Measurements from ENCODE around the gene FAM234B. TPM values are rescaled to one million over a fixed set of nuclear protein-coding genes. Genes with fewer than 3 reads are reported as not detected.
"Not testable (repeated sequence)": the region's sequence is repeated elsewhere in the genome, so short reads cannot be mapped to it uniquely, and the experiment has no call there.

FAM234B gene
- total RNA-seq, 3 donors from 2014 or later = 8.0 to 8.7 (median 8.4) TPM

DNA sequence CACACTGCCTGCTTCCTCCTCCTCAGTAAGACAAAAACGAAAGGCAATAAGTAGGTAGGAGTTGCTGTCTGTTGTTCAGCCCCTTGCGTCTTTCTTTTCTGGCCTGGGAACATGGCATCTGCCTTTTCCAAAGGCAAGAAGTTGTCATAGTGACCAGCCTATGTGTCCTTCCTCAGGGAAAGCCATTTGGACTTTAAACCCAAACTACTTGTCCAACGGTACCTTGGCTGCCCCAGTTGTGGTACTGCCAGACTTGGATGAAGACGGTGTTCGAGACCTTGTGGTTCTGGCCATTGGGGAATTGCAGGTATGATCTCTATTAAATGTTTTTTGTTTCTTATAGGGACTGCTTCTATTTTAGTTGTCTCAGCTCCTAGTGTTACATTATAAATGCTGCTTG, 18.5 kb downstream of the FAM234B start:
- H3K27me3 Mint-ChIP-seq (ENCODE audit: low read depth) = no peaks in the 10 kb centered on the region
- H3K4me1 Mint-ChIP-seq (ENCODE audit: low read depth) = no peaks in the 10 kb centered on the region
- peaks cover 30% of the 10 kb centered on the region for H3K36me3 Mint-ChIP-seq (ENCODE audit: insufficient read depth)
- no peaks in the 10 kb centered on the region for H3K9me3 Mint-ChIP-seq
- ATAC-seq = no peak
- no peak overlapping the region for H3K4me3 Mint-ChIP-seq
- DNase-seq = no peak

DNA sequence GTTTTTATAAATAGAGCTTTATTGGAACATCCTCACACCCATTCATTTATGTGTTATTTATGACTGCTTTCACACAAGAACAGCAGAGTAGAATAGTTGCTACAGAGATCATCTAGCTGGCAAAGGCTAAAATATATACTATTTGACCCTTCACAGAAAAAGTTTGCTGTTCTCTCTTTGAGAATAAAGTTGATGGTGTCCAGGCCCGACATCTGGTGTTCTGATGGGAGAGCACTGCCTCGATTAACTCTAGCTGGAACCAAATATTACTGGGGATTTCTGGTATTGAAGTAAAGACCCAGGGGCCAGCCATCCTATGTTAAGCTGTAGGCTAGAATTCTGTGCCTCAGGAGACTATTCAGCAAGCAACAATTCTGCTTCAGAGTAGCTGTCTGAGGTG, 21.8 kb downstream of the FAM234B start:
- no peaks in the 10 kb centered on the region for H3K4me1 Mint-ChIP-seq (ENCODE audit: low read depth)
- DNase-seq (no peak), ATAC-seq (no peak)
- H3K36me3 Mint-ChIP-seq (ENCODE audit: insufficient read depth) = peaks cover 27% of the 10 kb centered on the region
- no peaks in the 10 kb centered on the region for H3K27me3 Mint-ChIP-seq (ENCODE audit: low read depth)
- H3K9me3 Mint-ChIP-seq = no peaks in the 10 kb centered on the region
- no peak overlapping the region for H3K4me3 Mint-ChIP-seq

DNA sequence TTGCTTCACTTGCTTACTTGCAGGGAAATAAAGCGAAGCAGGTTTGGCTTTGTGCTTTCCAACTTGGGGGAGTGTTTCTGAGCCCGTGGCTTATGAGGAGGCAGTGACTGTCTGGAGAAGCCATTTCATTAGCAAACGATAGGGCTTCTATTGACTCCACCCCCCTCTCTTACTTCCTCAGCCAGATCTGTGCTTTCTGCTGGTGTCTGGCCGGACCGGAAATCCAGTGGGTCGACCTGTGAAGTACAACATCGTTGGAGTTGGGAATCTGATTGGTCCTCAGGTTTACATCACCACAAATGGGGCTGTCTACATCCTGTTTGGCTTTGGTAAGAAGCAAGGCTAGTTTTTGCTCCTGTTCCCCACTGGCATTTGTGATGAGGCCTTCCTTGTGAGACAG, 22.3 kb downstream of the FAM234B start:
- Mint-ChIP-seq H3K4me1 (ENCODE audit: low read depth) (no peaks in the 10 kb centered on the region), H3K4me3 (no peak overlapping the region), H3K27me3 (ENCODE audit: low read depth) (no peaks in the 10 kb centered on the region), H3K36me3 (ENCODE audit: insufficient read depth) (peaks cover 27% of the 10 kb centered on the region), H3K9me3 (no peaks in the 10 kb centered on the region)
- DNase-seq = no peak
- ATAC-seq = no peak

DNA sequence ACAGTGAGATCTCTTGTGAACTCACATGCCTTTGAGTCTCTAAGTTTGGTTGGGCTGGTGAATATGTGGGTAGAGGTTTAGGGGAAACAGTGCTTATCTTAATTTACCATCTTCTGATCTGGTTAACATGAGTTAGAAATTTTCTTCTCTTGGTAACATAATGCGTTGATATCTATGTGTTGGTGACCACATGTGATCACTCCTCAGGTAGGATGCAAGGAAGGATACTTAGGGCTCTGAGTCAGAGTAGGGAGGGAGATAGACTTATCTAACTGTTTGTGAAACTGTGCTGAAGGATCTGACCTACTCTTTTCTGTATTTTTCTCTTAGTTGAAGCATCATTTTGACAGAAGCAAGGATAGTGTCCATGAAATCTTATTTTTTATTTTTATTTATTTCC, 23.1 kb downstream of the FAM234B start:
- DNase-seq (no peak), ATAC-seq (peak in 1 of 2 donors; percentile 37)
- no peaks in the 10 kb centered on the region for H3K4me1 Mint-ChIP-seq (ENCODE audit: low read depth)
- no peaks in the 10 kb centered on the region for H3K27me3 Mint-ChIP-seq (ENCODE audit: low read depth)
- no peak overlapping the region for H3K4me3 Mint-ChIP-seq
- no peaks in the 10 kb centered on the region for H3K9me3 Mint-ChIP-seq
- H3K36me3 Mint-ChIP-seq (ENCODE audit: insufficient read depth) = peaks cover 23% of the 10 kb centered on the region

DNA sequence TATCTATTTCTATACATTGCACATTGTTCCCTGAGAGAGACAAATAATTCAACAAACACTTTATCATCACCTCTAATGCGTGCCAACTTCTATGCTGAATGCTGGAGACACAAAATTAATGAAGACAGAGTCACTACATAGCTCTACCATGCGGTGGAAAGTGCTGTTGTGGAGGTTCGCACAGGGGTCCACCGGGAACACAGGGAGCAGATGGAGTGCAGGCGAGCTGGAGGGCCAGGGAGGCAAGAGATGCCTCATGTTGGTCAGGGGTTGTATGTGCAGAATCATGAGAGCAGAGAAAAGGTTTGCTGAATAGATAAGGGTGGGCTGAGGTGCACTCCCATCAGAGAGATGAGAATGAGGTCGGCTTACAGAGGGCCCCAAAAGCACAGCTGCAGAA, 25.2 kb downstream of the FAM234B start:
- DNase-seq (no peak), ATAC-seq (no peak)
- Mint-ChIP-seq H3K27me3 (ENCODE audit: low read depth) (no peaks in the 10 kb centered on the region), H3K4me1 (ENCODE audit: low read depth) (no peaks in the 10 kb centered on the region), H3K4me3 (no peak overlapping the region), H3K36me3 (ENCODE audit: insufficient read depth) (peaks cover 34% of the 10 kb centered on the region), H3K9me3 (no peaks in the 10 kb centered on the region)

DNA sequence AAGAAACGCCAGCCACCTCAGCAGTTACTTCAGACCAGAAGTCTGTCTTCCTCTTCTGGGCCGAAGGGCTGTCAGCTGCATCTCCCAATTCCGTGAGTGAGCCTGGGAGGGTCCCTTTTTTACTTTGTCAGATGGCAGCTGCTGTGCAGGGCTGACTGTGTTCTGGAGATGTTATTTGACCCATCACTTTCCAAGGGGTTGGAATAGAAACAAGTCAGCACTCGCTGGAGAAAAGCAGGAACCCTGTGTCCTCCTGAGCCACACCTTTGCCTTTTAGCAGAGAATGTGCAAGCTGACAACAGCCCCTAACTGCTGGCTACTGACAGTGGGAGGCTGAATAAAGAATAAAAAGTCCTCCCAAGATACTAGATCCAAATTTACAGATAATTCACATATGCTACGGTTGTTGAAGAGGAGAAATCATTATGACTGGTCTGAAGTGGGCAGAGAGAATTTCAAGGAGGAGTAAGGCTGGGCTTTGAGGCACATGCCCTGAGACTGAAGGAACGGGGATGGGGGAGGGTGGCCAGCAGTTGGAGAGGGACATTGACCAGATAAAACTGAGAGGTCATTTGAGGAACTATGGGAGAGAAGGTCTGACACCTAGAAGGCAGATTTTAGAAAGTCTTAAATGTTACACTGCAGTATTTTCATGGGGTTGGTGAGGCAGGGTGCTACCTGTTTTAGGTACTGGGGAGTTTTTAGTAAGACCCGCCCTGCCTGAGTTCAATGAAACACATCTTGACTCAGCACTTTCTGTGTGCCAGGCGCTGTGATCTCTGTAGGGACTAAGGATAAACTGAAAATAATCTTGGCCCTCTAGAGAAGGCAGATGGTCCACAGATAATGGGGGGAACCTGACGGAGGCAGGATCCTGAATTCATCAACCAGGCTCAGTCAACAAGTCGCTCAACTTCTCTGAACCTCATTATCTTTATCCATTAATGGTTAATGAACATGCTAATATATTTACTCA, 27.4 kb downstream of the FAM234B start:
- ATAC-seq (no peak), DNase-seq (no peak)
- Mint-ChIP-seq H3K4me1 (ENCODE audit: low read depth) (no peaks in the 10 kb centered on the region), H3K9me3 (no peaks in the 10 kb centered on the region), H3K36me3 (ENCODE audit: insufficient read depth) (peaks cover 39% of the 10 kb centered on the region), H3K27me3 (ENCODE audit: low read depth) (no peaks in the 10 kb centered on the region), H3K4me3 (no peak overlapping the region)

DNA sequence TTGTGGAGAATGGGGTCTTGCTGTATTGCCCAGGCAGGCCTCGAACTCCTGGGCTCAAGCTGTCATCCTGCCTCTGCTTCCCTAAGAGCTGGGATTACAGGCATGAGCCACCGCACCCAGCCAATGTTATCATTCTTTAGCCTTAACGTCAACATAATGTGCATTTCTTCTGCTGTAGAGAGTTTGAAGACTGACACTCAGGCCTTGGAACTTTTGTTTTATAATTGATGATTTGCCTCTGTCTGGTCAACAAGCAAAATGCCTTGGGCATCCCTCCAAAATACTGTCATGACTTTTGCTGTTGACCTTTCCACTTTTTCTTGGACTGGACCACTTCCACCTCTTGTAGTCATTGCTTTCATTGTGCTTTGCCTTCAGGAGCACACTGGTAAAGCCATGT, 29.0 kb downstream of the FAM234B start:
- Mint-ChIP-seq H3K36me3 (ENCODE audit: insufficient read depth) (peaks cover 38% of the 10 kb centered on the region), H3K27me3 (ENCODE audit: low read depth) (no peaks in the 10 kb centered on the region), H3K4me3 (no peak overlapping the region), H3K9me3 (no peaks in the 10 kb centered on the region), H3K4me1 (ENCODE audit: low read depth) (no peaks in the 10 kb centered on the region)
- ATAC-seq = no peak
- DNase-seq = no peak

DNA sequence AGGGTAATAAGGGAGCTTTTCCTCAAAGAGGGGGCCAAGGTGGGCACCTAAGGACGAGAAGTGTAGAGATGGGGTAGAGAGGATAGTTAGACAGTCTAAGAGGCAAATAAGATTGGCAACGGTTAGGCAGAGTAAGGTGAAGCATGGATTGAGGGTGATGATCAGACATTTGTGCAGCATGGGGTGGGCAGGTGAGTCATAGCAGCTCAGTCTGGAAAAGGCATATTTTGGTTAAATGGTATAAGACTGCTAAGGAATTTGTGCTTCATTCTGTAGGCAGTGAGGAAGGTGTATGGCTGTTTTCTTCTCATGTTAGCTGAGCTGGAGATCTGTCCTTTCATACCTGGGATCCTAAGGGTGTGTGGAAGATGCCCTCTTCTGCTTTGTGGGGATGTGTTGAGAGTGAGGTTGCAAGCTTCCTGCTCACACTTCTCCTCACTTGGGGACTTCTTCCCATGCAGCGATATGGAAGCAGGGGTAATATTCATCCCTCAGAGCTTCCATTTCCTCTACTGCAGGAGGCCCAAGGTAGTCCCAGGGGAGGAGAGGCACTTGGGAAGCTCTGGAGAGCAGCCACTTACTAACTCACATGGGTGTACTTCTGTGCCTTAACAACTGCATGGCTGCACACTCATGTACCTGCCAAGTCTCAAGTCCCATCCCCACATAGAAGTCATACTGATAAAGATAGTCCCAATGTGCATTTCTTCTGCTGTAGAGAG, 30.4 kb downstream of the FAM234B start:
- H3K27me3 Mint-ChIP-seq (ENCODE audit: low read depth) = no peaks in the 10 kb centered on the region
- DNase-seq (no peak), ATAC-seq (no peak)
- no peak overlapping the region for H3K4me3 Mint-ChIP-seq
- no peaks in the 10 kb centered on the region for H3K4me1 Mint-ChIP-seq (ENCODE audit: low read depth)
- peaks cover 26% of the 10 kb centered on the region for H3K36me3 Mint-ChIP-seq (ENCODE audit: insufficient read depth)
- no peaks in the 10 kb centered on the region for H3K9me3 Mint-ChIP-seq

DNA sequence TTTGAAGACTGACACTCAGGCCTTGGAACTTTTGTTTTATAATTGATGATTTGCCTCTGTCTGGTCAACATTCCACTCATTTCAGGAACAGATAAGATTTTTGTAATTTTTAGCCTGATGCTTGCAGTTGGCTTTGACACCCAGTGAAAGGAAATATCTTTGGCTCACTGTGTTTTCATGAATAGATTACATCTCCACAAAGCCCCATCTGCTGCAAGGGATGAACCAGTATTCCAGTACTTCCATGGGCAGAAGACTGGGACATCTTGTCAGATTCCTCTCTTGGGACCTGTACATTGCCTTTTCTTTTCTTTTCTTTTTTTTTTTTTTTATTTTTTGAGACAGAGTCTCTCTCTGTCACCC, 30.9 kb downstream of the FAM234B start:
- no peaks in the 10 kb centered on the region for H3K9me3 Mint-ChIP-seq
- no peak for ATAC-seq
- no peaks in the 10 kb centered on the region for H3K4me1 Mint-ChIP-seq (ENCODE audit: low read depth)
- H3K27me3 Mint-ChIP-seq (ENCODE audit: low read depth) = no peaks in the 10 kb centered on the region
- H3K36me3 Mint-ChIP-seq (ENCODE audit: insufficient read depth) = peaks cover 31% of the 10 kb centered on the region
- H3K4me3 Mint-ChIP-seq = no peak overlapping the region
- DNase-seq = no peak

DNA sequence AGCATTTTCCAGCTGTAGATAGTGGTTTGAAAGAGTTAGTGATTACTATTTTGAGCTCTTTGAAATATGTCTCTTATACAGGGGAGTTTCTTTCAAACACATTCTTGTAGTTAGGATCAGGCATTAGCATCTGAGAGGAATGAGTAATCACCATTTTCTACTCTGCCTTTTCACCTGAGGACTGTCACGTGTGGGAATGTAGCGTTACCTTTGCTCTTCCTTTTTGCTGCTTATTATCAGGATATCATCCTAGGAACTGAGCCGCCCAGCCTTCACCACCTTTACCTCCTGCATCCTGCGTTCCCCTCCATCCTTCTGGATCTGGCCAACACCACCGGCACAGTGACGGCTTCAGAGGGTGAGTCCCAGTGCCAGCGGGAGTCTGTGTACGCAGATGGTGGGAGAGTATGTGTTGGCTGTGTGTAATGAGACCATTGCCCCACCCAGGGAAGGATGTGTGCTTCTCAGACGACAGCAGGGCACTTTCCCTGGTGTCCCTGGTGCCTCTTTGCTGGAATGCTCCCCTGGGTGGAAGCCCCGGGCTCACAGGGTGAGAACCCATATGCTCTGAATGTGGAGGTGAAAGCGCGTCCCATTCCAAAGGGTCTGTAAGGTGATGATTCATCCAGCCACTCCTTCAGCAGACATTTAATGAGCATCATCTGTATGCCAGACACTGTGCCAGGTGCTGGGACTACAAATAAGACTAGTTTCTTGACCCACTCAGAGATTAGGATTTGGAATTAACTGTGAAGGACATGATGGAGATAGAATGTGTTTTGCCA, 31.8 kb downstream of the FAM234B start:
- Mint-ChIP-seq H3K27me3 (ENCODE audit: low read depth) (no peaks in the 10 kb centered on the region), H3K36me3 (ENCODE audit: insufficient read depth) (peaks cover 31% of the 10 kb centered on the region), H3K4me3 (no peak overlapping the region), H3K9me3 (no peaks in the 10 kb centered on the region), H3K4me1 (ENCODE audit: low read depth) (no peaks in the 10 kb centered on the region)
- no peak for ATAC-seq
- DNase-seq = no peak

DNA sequence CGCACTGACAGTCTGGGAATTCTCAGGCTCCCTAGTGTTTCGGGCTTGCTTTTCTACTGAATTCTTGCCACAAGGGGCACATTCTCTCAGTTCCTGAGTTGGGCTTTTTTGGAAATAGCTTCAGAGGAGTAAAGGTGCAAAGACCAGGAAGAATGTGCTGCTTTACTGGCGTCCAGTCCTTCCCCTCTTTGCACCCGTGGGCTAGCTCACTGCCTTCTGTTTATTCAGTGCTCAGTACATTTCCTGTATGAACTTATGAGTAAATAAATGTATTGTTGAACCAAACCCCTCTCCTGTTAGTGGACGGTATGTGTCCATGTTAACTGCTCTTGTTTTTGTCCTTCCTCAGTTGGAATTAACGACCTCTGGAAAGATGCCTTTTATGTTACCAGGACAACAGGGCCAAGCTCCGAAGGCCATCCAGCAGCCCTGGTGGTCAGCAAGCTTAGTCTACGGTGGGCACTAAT, 35.3 kb downstream of the FAM234B start:
- ATAC-seq (no peak), DNase-seq (no peak)
- Mint-ChIP-seq H3K9me3 (no peaks in the 10 kb centered on the region), H3K27me3 (ENCODE audit: low read depth) (no peaks in the 10 kb centered on the region), H3K4me3 (no peak overlapping the region), H3K4me1 (ENCODE audit: low read depth) (no peaks in the 10 kb centered on the region), H3K36me3 (ENCODE audit: insufficient read depth) (peaks cover 20% of the 10 kb centered on the region)

DNA sequence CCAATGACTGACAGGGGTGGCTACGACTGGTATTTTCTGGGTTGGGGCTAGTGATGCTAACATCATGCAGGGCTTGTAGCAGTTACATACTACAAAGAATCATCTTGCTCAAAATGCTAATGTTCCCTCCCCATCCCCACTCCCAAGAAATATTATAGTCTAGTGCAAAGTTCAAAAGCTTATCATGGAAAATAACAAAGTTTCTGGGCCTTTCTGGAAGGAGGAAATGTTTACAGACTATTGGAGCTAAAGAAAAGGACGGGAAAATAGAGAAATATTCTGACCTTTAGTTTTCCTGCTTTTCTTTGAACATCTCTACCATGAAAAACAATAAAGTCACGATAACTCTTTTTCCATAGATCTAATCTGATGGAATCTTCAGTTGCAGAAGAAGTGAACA, 36.1 kb downstream of the FAM234B start:
- no peaks in the 10 kb centered on the region for H3K4me1 Mint-ChIP-seq (ENCODE audit: low read depth)
- DNase-seq = no peak
- no peak for ATAC-seq
- peaks cover 26% of the 10 kb centered on the region for H3K36me3 Mint-ChIP-seq (ENCODE audit: insufficient read depth)
- no peaks in the 10 kb centered on the region for H3K9me3 Mint-ChIP-seq
- no peak overlapping the region for H3K4me3 Mint-ChIP-seq
- no peaks in the 10 kb centered on the region for H3K27me3 Mint-ChIP-seq (ENCODE audit: low read depth)

DNA sequence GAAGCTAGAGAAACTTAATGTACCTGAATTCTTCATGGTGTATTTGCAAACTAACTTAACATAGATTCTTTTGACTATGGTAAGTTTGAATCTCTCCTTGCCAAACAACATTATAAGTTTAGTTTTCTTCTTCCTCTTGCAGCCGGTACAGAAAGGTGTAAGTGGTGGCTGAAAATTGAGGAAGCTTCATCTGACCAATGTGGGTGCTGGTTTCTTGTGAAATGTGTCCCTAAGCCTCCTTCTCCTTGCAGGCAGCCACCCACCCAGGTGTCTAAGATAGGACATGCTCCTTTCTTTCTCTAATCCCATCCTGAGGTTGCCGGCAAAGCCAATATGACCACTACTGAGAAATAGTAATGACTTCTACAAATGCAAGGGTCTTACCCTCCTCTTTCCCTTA, 38.7 kb downstream of the FAM234B start:
- no peak overlapping the region for H3K4me3 Mint-ChIP-seq
- no peaks in the 10 kb centered on the region for H3K27me3 Mint-ChIP-seq (ENCODE audit: low read depth)
- ATAC-seq = no peak
- H3K9me3 Mint-ChIP-seq = no peaks in the 10 kb centered on the region
- no peaks in the 10 kb centered on the region for H3K4me1 Mint-ChIP-seq (ENCODE audit: low read depth)
- H3K36me3 Mint-ChIP-seq (ENCODE audit: insufficient read depth) = peaks cover 22% of the 10 kb centered on the region
- DNase-seq = no peak

DNA sequence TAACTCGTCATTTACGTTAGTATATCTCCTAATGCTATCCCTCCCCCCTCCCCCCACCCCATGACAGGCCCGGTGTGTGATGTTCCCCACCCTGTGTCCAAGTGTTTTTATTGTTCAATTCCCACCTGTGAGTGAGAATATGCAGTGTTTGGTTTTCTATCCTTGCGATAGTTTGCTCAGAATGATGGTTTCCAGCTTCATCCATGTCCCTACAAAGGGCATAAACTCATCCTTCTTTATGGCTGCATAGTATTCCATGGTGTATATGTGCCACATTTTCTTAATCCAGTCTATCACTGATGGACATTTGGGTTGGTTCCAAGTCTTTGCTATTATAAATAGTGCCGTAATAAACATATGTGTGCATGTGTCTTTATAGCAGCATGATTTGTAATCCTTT, 39.5 kb downstream of the FAM234B start:
- H3K27me3 Mint-ChIP-seq (ENCODE audit: low read depth); H3K4me1 Mint-ChIP-seq (ENCODE audit: low read depth); H3K4me3 Mint-ChIP-seq; H3K9me3 Mint-ChIP-seq; DNase-seq; ATAC-seq: not testable (repeated sequence)
- peaks cover 22% of the 10 kb centered on the region for H3K36me3 Mint-ChIP-seq (ENCODE audit: insufficient read depth)

All from activated T-cell treated with anti-CD3 and anti-CD28 coated beads, Interleukin-2, amount 50 U/mL, for 4 hours (primary cell).